Panc1 (cell line): Measurements from ENCODE around the gene SGCG. TPM values are rescaled to one million over a fixed set of nuclear protein-coding genes. Genes with fewer than 3 reads are reported as not detected.

ENCODE experiments used
- ATAC-seq: fragments of 200-7000 bp; cut with Tn5 transposase; 2 replicates; pipeline ENCODE4 v1.9.1; 2020; ENCODE audit warnings: mild to moderate bottlenecking, moderate library complexity
- BruUV-seq: library from RNA; stranded (reverse); fragments of 400-500 nt; replicated peaks from 2 replicates; lab custom pipeline; 2021; lab: Mats Ljungman, UMichigan
- CTCF ChIA-PET: fragments of 300-600 bp; sonication (Branson Sonifier 250); formaldehyde crosslinking; loops from one replicate; lab custom pipeline; 2022; ENCODE audit warnings: antibody characterized with exemption; lab: Charles Lee
- POLR2A ChIA-PET: fragments of 300-600 bp; sonication (Branson Sonifier 250); formaldehyde crosslinking; loops from one replicate; lab custom pipeline; 2022; ENCODE audit warnings: antibody characterized with exemption; lab: Charles Lee
- DNase-seq: peaks from one replicate; pipeline ENCODE4 v3.0.0-alpha.2; 2010; ENCODE audit warnings: low read depth, low spot score
- H3K27ac ChIP-seq: 2 replicates; pipeline ENCODE4 v1.5.1; 2011; ENCODE audit warnings: mild to moderate bottlenecking, low read length, inconsistent platforms
- H3K27me3 ChIP-seq: fragments of 200-500 bp; sonication (Bioruptor generic); 2 replicates; pipeline ENCODE4 v1.6.0; 2014; ENCODE audit warnings: low read length, inconsistent platforms; ENCODE audit not compliant: control insufficient read depth, insufficient read depth
- H3K36me3 ChIP-seq: fragments of 200-500 bp; sonication (Bioruptor generic); 2 replicates; pipeline ENCODE4 v1.5.1; 2014; ENCODE audit warnings: inconsistent platforms, mild to moderate bottlenecking, low read length, moderate library complexity; ENCODE audit not compliant: control insufficient read depth, insufficient read depth
- H3K4me1 ChIP-seq: 2 replicates; pipeline ENCODE4 v1.5.1; 2011; ENCODE audit warnings: inconsistent platforms, mild to moderate bottlenecking, low read length, moderate library complexity; ENCODE audit not compliant: control insufficient read depth, insufficient read depth
- H3K4me3 ChIP-seq, 2 experiments: 2 replicates each; pipeline ENCODE4 v1.5.1; 2011 to 2012; ENCODE audit warnings: low read depth in 2 of 2, low read length in 2 of 2, mild to moderate bottlenecking in 2 of 2, inconsistent platforms in 1 of 2, moderate library complexity in 1 of 2
- H3K9me3 ChIP-seq: fragments of 200-500 bp; sonication (Bioruptor generic); 2 replicates; pipeline ENCODE4 v1.5.1; 2014; ENCODE audit warnings: low read depth, mild to moderate bottlenecking, inconsistent platforms, low read length, moderate library complexity; ENCODE audit not compliant: control insufficient read depth, insufficient read depth
- POLR2AphosphoS5 ChIP-seq: IDR thresholded peaks from 2 replicates; pipeline ENCODE4 v1.6.1; 2012; ENCODE audit warnings: mild to moderate bottlenecking, low read depth, low read length, moderate library complexity
- SIN3A ChIP-seq: IDR thresholded peaks from 2 replicates; pipeline ENCODE4 v1.6.1; 2012; ENCODE audit warnings: low read depth, mild to moderate bottlenecking, low read length, moderate library complexity, borderline replicate concordance; ENCODE audit not compliant: insufficient read depth
- TCF7L2 ChIP-seq: IDR thresholded peaks from 2 replicates; pipeline ENCODE4 v1.6.1; 2011; ENCODE audit warnings: mild to moderate bottlenecking, low read depth, low read length, inconsistent platforms
- in situ Hi-C: cut with HindIII; loops from 2 replicates; pipeline ENCODE4 v1.10.0; 2016; ENCODE audit warnings: low sequenced_read_pairs, low pct_unique_long_range_greater_than_20kb
- intact Hi-C: fragments of 100-400 bp; cut with micrococcal nuclease; formaldehyde crosslinking; loops from one replicate; pipeline ENCODE4 v1.10.0; 2022; ENCODE audit not compliant: unreplicated experiment
- total RNA-seq: library from RNA; stranded (reverse); gene quantifications from one replicate; pipeline ENCODE4 v1.2.1, GENCODE V29; 2021; ENCODE audit not compliant: unreplicated experiment
- TF ChIP-seq, protein P1 (sequence below), 2 experiments: IDR thresholded peaks; 2 replicates each; pipeline ENCODE4 v1.6.1; 2011 to 2012; ENCODE audit warnings: low read depth in 2 of 2, control low read depth in 1 of 2, low read length in 1 of 2, mild to moderate bottlenecking in 1 of 2, moderate library complexity in 1 of 2; ENCODE audit not compliant: insufficient read depth in 1 of 2
- TF ChIP-seq, protein P2 (sequence below): fragments of 450-650 bp; IDR thresholded peaks from 2 replicates; pipeline ENCODE4 v1.5.1; 2017; ENCODE audit warnings: mild to moderate bottlenecking

Gene SGCG
- total RNA-seq, 1 experiment from 2014 or later, result not detected

DNA sequence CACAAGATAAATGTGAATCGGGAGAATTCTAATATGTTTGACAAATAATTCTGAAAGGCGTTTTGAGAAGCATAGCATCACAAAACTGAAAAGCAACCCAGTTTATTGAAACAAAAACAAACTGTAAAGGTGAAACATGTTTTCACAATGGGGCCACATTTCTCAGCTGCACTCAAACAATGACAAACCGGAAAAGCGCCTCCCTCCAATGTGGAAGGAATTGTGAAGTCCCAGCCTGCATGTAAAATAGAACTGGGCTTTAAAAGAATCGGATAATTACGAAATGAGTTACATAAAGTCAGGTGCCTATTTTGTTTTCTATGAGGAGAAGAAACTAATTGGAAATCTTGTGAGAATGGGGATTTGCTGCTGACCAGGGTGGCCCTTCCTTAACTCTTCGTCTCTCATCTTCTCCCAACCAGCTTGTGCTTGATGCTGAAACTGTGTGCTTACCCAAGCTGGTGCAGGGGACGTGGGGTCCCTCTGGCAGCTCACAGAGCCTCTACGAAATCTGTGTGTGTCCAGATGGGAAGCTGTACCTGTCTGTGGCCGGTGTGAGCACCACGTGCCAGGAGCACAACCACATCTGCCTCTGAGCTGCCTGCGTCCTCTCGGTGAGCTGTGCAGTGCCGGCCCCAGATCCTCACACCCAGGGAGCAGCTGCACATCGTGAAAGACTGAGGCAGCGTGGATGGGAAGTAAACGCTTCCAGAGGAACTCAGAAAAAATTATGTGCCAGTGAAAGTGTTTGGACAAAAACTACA, 143.3 kb downstream of the SGCG start:
- Histone ChIP-seq H3K27me3 (no peaks in the 10 kb centered on the region), H3K4me1 (peaks cover 4% of the 10 kb centered on the region), H3K36me3 (no peaks in the 10 kb centered on the region), H3K27ac (no peak overlapping the region), H3K4me3 (no peak overlapping the region), H3K9me3 (no peaks in the 10 kb centered on the region)
- in situ Hi-C loops, result no loop called here
- BruUV-seq, result no TSS peak
- intact Hi-C loops, result no loop called here
- CTCF ChIA-PET, result no interaction called here
- DNase-seq (no peak), ATAC-seq (no peak)
- POLR2A ChIA-PET, result no interaction called here
- no peak for TF ChIP-seq TCF7L2

DNA sequence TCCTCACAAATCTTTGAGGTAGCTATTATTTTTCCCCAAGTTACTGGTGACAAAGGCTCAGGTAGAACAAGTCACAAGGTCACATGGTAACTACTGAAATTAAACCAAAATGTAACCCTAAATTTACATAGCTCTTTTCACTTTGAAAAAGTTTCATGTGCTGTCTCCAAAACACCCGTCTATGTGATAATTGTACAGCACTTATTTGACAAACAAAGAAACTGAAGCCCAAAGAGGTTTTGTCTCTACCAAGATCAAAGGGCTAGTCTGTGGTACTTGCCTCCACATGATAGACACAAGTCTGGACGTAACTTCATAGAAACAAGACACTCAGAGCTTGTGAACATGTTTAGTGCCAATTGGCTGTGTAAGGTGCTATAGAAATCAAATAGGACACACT, 144.4 kb downstream of the SGCG start:
- no peaks in the 10 kb centered on the region for H3K9me3 ChIP-seq
- no peak for DNase-seq
- in situ Hi-C loops (no loop called here), intact Hi-C loops (no loop called here)
- no peaks in the 10 kb centered on the region for H3K27me3 ChIP-seq
- H3K27ac ChIP-seq, result no peak overlapping the region
- peaks cover 4% of the 10 kb centered on the region for H3K4me1 ChIP-seq
- no TSS peak for BruUV-seq
- CTCF ChIA-PET, result no interaction called here
- no peak overlapping the region for H3K4me3 ChIP-seq
- no peak for ATAC-seq
- TF ChIP-seq, protein P1, sequence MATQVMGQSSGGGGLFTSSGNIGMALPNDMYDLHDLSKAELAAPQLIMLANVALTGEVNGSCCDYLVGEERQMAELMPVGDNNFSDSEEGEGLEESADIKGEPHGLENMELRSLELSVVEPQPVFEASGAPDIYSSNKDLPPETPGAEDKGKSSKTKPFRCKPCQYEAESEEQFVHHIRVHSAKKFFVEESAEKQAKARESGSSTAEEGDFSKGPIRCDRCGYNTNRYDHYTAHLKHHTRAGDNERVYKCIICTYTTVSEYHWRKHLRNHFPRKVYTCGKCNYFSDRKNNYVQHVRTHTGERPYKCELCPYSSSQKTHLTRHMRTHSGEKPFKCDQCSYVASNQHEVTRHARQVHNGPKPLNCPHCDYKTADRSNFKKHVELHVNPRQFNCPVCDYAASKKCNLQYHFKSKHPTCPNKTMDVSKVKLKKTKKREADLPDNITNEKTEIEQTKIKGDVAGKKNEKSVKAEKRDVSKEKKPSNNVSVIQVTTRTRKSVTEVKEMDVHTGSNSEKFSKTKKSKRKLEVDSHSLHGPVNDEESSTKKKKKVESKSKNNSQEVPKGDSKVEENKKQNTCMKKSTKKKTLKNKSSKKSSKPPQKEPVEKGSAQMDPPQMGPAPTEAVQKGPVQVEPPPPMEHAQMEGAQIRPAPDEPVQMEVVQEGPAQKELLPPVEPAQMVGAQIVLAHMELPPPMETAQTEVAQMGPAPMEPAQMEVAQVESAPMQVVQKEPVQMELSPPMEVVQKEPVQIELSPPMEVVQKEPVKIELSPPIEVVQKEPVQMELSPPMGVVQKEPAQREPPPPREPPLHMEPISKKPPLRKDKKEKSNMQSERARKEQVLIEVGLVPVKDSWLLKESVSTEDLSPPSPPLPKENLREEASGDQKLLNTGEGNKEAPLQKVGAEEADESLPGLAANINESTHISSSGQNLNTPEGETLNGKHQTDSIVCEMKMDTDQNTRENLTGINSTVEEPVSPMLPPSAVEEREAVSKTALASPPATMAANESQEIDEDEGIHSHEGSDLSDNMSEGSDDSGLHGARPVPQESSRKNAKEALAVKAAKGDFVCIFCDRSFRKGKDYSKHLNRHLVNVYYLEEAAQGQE (IDR thresholded peaks at IDR 0.05; ENCODE audit: insufficient read depth in 1 of 2, low read depth in 2 of 2, low read length in 1 of 2), result no peak
- TF ChIP-seq, protein P2, sequence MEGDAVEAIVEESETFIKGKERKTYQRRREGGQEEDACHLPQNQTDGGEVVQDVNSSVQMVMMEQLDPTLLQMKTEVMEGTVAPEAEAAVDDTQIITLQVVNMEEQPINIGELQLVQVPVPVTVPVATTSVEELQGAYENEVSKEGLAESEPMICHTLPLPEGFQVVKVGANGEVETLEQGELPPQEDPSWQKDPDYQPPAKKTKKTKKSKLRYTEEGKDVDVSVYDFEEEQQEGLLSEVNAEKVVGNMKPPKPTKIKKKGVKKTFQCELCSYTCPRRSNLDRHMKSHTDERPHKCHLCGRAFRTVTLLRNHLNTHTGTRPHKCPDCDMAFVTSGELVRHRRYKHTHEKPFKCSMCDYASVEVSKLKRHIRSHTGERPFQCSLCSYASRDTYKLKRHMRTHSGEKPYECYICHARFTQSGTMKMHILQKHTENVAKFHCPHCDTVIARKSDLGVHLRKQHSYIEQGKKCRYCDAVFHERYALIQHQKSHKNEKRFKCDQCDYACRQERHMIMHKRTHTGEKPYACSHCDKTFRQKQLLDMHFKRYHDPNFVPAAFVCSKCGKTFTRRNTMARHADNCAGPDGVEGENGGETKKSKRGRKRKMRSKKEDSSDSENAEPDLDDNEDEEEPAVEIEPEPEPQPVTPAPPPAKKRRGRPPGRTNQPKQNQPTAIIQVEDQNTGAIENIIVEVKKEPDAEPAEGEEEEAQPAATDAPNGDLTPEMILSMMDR, result no peak
- no peak for TF ChIP-seq TCF7L2
- no peak for TF ChIP-seq POLR2AphosphoS5
- TF ChIP-seq SIN3A, result no peak
- no peaks in the 10 kb centered on the region for H3K36me3 ChIP-seq
- POLR2A ChIA-PET, result no interaction called here

DNA sequence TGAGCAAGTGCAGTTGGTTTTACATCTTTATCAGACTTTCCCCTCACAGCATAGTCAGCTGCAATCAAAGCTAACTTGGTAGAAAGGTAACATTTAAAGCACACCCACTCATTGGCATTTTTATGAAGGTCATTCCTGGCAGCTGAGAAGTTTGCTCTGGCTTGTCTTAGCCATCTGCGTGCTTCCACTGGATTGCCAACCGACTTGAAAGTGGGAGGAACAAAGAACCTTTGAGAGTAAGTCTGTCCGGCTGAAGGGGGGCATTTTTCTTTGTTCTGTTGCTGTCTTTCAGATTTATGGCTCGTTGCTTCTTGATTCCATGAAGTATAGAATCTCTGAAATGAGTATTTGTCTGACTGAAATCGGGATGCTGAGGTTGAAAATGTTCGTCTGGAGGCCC, 149.6 kb downstream of the SGCG start:
- in situ Hi-C loops (no loop called here), intact Hi-C loops (no loop called here)
- ATAC-seq, result no peak
- Histone ChIP-seq H3K4me3 (no peak overlapping the region), H3K4me1 (no peaks in the 10 kb centered on the region; the same call in 1 of the 2 replicates), H3K9me3 (no peaks in the 10 kb centered on the region), H3K27me3 (no peaks in the 10 kb centered on the region), H3K36me3 (no peaks in the 10 kb centered on the region), H3K27ac (no peak overlapping the region)
- TF ChIP-seq, protein P2, result no peak
- TF ChIP-seq POLR2AphosphoS5 (no peak), SIN3A (no peak), TCF7L2 (no peak)
- TF ChIP-seq, protein P1 (IDR thresholded peaks at IDR 0.05; ENCODE audit: insufficient read depth in 1 of 2, low read depth in 2 of 2, low read length in 1 of 2), result no peak
- ChIA-PET POLR2A (no interaction called here), CTCF (no interaction called here)
- no TSS peak for BruUV-seq
- no peak for DNase-seq
